GM21447 (cell line): ENCODE measurements around the gene TPI1.
"Not testable (repeated sequence)": the region's sequence is repeated elsewhere in the genome, so short reads cannot be mapped to it uniquely, and the experiment has no call there.

ENCODE experiments used
- ATAC-seq: cut with Tn5 transposase; IDR thresholded peaks from one replicate; pipeline ENCODE4 v1.9.1; 2021; ENCODE audit not compliant: unreplicated experiment

The TPI1 gene

DNA sequence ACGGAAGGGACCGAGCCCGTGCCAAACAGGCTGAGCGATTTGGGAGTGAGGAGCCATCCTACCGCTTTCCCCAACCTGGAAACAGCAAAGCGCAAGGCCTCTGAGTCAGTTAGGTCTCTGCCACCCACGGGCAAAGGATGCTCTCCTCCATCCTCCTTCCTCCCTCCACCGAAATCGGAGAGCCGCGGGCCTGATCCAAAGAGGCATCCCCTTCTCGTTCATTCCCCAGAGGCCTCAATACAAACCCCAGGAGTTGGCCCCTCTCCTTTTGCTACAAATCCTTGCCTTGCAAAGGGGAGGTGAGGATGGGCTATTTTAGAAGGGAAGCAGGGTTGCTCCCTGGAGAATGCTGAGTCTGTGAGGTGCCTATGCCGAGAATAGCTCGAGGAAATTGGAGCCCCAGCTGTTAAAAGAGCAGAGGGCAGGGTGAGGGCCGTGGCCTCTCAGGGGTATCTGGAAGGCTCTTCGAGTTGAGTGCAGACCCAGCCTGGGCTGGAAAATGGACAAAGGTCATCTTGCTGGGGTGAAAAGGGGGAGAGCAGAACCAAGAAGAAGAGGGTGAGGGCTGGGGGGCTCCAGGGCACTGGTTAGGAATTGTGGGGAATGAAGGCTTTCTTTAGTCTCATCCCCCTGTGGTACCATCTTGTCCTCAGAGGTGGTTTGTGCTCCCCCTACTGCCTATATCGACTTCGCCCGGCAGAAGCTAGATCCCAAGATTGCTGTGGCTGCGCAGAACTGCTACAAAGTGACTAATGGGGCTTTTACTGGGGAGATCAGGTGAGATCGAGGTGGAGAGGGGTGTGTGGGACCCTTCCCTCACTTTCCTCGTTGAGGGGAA, 1.1 kb downstream of the TPI1 start:
- no peak for ATAC-seq

DNA sequence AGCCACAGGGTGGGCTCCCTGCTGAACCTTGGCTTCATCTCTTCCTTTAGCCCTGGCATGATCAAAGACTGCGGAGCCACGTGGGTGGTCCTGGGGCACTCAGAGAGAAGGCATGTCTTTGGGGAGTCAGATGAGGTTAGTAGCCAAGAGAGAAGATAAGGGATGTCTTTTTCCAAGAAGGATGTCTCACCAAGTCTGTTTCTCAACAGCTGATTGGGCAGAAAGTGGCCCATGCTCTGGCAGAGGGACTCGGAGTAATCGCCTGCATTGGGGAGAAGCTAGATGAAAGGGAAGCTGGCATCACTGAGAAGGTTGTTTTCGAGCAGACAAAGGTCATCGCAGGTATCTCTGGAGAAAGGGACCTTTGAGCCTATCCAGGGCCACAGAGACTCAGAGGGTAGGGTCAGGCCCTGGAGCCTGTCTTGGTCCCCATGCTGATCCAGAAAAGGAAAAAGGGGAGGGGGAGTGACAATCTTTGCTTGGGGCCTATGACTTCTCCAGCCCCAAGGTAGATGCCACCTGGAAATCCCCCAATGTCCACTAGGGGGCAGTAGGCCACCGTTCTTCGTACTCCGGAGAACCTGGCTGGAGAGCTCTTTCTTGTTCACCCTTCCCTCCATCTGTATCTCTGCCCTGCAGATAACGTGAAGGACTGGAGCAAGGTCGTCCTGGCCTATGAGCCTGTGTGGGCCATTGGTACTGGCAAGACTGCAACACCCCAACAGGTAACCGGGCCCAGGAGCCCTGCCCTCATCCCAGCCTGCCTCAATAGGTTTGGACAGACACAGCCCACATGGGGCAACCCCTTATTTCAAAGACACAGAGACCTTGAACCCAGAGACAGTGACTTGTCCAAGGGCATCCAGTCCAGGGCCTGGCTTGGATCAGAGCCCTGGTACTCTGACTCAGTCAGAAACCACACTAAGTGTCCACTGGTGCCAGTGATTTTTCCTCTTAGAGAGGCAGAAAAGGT, 2.0 kb downstream of the TPI1 start:
- ATAC-seq, result no peak

DNA sequence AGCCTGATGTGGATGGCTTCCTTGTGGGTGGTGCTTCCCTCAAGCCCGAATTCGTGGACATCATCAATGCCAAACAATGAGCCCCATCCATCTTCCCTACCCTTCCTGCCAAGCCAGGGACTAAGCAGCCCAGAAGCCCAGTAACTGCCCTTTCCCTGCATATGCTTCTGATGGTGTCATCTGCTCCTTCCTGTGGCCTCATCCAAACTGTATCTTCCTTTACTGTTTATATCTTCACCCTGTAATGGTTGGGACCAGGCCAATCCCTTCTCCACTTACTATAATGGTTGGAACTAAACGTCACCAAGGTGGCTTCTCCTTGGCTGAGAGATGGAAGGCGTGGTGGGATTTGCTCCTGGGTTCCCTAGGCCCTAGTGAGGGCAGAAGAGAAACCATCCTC, 3.0 kb downstream of the TPI1 start:
- not testable (repeated sequence) for ATAC-seq

DNA sequence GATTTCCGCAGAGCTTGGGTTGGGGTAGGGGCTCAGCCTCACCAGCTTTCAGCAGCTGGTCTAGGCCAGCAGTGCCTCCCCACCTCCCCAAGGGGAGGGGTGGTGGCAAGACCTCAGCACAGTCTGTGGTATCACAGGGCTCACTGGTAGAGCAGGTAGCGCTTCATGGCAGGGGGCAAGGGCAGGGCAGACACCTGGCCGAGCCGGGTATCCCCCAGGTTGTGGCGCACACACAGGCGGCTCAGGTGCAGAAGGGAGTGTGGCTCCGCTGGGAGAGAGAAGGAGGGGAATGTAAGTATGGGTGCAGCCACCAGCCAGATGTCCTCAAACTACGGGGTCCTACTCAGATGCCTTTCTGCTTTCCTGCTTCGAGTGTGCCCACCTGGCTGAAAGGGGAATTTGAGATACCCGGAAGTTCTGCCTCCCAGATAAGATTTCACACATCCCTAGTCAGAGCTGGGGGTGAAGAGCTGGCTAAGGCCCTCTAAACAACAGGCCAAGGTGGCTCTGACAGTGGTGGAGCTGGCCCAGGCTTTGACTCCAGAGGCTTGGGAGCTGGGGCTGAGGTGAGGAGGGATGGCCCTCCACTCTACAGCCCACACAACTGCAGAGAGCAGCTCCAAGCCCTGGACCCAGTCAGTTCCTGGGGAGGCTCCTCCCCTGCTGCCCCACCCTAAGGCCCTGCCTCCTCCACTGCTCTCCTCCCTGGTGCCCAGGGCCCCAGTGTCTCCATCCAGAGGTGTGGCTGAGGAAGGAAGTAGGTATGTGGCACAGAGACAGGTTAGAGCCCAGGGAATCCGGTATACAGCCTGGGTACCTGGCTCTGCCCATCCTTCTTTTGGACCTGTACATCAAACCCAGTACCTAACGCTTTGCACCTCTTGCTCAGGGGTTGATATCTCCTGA, 4.0 kb downstream of the TPI1 start:
- ATAC-seq, result no peak

DNA sequence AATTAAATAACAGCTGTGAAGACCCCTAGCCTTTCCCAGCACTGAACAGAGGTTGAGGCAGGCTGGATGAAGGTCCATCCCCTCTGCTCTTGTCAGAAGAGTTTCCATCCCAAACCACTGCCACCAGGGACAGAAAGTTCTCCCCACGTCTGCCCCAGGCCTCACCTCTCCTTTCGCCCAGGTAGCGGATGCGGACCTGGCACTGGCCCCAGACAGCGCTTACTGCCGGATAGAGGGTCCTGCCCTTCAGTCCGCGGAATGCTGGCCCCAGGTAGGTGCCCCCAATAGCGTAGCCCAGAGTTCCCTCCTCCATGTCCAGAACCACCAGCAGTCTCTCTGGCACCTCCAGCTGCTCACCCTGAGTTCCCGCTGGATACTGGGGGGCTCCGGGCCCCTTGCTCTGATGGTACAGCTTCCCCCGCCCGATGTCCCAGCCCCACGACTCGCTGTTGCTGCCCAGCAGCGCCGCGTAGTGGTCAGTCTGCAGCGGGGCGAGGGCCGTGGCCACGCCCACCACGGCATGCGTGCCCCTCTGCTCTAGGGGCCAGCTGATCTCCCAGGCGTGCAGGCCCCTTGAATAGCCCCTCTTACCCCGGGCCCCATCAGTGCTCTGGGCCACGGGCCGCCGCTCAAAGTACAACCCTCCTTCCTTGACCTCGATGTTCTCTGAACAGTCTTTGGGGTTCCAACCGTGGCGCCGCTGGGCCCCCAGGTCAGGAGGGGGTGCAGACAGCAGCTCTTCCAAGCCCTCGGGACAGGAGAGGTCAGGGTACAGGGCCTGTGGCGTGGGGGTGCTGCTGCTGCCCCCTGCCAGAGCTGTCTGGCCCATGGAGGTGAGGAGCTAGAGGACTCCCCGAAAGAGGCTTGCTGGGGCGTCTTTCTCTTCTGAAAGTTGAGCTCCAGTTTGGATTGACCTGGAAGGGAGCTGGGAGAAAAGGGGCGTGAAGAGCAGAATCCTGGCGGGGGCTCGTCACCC, 5.0 kb downstream of the TPI1 start:
- peak; percentile 27 for ATAC-seq

DNA sequence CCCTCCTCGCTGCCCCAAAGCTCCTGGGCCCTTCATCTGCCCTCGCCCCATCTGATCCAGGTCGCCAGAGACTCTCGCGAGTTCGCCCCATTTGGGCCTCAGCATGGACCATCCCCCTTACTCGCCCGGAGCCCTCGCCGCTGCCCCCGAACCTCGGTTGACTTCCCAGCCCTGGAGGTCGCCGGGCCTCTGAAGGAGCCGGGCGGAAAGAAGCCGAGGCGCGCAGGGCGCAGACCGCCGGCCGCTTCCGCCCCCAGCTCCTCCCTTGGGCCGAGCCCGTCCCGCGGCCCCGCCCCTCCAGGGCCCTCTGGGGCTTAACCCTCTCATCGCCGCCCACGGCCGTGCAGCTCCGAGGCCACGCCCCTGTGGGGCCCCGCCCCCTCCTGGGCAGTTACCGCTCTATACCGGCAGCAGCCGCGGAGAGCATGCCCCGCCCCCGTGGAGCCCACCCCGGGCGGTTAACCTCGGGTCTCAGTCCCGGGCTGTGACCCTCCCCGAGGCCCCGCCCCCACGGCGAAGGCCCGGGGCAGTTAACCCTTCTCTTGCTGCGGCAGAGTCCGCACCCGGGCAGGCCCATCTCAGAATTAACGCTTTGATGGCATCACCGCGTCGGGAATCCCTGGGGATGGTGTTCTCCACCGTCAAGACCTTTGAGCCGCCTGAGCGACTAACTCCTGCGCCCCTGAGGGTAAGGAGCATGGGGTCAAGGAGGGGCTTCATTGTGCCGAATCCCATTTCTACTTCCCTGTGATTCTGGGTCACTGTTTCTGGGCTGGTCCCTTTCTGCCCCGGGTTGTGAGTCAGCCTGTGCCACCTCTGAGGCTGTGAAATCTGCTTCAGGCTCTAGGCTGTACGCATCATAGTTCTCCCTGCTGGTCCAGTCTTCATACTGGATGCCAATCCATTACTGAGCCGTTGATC, 6.0 kb downstream of the TPI1 start, which contains the start of gene SPSB2:
SPSB2 (minus strand) TSS at position 210 of the 921 bp plus-strand sequence. CDS start 402 bp downstream, outside the sequence.
- peak; percentile 50 for ATAC-seq

DNA sequence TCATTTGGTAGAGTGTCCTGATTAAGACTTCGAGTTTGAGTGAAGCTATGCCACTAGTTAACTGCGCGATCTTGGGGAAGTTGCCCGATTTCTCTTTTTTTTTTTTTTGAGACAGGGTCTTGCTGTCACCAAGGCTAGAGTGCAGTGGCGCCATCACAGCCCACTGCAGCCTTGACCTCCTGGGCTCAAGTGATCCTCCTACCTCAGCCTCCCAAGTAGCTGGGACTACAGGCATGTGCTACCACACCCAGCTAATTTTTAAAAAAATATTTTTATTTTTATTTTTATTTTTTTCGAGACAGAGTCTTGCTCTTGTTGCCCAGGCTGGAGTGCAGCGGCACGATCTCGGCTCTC, 6.7 kb downstream of the TPI1 start:
- not testable (repeated sequence) for ATAC-seq

DNA sequence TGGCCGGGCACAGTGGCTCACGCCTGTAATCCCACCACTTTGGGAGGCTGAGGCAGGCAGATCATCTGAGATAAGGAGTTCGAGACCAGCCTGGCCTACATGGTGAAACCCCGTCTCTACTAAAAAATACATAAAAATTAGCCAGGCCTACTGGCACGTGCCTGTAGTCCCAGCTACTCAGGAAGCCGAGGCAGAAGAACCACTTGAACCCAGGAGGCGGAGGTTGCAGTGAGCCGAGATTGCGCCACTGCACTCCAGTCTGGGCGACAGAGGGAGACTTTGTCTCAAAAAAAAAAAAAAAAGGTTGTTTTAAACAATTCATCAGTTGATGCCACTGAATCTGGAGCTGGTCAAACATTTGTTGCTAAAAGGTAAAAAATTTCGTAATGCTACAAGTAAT, 12.5 kb downstream of the TPI1 start:
- ATAC-seq, result not testable (repeated sequence)

DNA sequence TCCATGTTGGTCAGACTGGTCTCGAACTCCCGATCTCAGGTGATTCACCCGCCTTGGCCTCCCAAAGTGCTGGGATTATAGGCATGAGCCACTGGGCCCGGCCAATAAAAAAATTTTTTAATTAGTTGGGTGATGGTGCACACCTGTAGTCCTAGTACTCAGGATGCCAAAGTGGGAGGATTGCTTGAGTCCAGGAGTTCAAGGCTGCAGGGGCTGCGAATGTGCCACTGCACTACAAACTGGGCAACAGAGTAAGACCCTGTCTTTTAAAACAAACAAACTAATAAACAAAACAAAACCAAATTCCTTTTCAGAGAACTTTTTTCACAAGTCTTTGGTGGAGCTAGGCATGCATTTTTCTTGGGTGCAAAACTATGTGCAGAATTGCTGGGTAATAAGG, 15.9 kb downstream of the TPI1 start:
- no peak for ATAC-seq

DNA sequence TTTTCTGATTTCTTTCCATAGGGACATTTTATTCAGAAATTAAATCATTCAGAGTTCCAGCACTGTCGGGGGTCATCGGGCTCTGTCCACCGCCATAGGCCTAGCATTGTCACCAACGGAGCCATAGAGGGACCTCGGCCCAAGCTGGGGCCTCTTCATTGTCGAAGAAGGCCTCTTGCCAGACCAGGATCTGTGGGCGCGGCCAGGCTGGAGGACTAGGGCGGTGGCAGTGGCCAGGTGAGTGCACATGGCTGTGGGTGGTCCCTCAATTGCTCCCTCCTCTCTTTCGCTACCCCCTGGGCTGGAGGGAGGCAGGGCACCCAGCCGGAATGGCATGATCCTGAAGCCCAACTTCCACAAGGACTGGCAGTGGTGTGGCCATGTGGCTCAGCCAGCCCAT, 16.4 kb downstream of the TPI1 start:
- ATAC-seq, result no peak

DNA sequence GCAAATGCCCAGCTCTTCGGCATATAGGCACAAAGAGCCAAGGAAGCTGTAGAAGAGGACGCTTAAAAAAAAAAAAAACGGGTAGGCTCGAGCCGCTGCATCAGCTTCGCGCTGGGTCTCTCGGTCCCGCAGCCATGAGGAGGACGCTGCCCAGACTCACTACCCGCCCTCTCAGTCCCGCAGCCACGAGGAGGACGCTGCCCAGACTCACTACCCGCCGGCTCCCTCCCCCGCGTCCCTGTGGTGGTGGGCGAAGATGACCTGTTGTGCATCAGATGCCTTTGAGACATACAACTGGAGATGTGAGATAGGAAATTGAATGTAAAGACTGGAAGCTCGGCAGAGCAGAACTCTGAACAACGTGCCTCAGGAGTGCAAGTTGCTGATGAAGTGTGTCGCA, 17.2 kb downstream of the TPI1 start:
- no peak for ATAC-seq

DNA sequence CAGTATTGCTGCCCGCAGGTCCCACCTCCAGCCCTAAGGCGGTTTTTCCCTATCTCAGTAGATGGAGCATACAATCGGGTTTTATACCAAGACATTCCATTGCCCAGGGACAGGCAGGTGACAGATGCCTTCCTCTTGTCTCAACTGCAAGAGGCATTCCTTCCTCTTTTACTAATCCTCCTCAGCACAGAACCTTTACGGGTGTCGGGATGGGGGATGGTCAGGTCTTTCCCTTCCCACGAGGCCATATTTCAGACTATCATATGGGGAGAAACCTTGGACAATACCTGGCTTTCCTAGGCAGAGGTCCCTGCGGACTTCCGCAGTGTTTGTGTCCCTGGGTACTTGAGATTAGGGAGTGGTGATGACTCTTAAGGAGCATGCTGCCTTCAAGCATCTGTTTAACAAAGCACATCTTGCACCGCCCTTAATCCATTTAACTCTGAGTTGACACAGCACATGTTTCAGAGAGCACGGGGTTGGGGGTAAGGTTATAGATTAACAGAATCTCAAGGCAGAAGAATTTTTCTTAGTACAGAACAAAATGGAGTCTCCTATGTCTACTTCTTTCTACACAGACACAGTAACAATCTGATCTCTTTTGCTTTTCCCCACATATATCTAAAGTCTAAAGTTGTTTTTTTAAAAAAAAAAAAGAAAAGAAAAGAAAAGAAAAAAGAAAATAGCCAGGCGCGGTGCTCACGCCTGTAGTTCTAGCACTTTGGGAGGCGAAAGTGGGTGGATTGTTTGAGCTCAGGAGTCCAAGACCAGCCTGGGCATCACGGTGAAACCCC, 19.1 kb downstream of the TPI1 start:
- not testable (repeated sequence) for ATAC-seq

DNA sequence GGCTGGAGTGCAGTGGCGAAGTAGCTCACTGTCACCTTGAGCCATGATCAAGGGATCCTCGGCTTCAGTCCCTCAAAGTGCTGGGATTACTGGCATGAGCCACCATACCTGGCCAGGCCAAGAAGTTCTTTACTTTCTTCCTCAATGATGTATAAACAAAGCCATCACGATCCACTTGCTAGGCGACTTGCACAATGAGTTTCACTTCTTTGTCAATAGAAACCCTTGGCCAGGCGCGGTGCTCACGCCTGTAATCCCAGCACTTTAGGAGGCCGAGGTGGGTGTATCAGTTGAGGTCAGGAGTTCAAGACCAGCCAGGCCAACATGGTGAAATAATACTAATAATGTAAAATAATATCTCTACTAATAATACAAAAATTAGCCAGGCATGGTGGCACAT, 20.1 kb downstream of the TPI1 start:
- ATAC-seq, result no peak

DNA sequence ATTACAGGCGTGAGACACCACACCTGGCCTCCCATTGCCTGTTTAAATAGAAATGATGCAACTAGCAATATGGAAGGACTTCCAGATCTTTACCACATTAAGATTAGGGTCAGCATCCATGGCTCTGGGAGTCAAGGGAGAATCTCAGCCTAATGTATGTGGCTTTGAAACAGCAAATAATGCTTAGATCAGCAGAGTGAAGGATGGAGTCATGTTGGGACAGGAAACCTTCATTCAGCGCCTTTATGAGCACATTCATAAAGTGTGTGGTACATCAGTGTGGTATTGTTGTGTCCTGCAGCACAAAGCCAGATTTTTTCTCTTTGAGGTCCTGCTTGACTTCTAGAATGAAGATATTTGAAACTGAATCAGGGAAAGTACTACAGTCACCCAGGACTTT, 21.0 kb downstream of the TPI1 start:
- no peak for ATAC-seq

DNA sequence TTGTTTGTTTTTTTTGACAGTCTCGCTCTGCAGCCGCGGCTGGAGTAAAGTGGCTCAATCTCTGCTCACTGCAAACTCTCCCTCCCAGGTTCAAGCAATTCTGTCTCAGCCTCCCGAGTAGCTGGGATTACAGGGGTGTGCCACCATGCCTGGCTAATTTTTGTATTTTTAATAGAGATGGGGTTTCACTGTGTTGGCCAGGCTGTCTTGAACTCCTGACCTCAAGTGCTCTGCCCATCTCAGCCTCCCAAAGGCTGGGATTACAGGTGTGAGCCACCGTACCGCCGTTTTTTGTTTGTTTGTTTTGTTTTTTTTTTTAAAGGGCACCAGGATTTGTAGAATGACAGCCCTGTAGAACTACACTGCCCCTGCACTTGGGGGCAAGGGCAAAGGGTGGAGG, 21.5 kb downstream of the TPI1 start:
- not testable (repeated sequence) for ATAC-seq

DNA sequence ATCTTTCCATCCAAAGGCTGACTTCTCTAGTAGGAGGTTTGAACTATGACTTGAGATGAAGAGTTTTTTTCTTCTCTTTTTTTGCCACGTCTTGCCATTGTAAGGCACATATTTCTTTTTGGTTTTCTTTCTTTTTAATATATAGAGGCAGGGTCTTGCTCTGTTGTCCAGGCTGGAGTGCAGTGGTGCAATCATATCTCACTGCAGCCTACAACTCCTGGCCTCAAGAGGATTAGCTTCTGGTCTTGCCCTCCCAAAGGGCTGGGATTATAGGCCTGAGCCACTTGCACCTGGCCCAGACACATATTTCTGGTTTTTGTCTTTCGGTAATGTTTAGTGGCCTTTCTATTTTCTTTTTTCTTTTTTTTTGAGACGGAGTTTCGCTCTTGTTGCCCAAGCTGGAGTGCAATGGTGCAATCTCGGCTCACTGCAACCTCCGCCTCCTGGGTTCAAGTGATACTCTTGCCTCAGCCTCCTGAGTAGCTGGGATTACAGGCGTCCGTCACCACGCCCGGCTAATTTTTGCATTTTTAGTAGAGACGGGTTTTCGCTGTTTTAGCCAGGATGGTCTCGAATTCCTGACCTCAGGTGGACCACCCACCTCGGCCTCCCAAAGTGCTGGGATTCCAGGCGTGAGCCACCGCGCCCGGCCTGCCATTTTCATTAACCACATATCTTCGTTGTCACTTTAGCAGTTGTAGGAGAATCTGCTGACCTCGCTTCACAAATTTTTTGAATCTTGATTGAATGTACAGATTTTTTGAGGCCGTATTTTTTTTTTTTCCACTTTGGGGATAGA, 22.6 kb downstream of the TPI1 start:
- not testable (repeated sequence) for ATAC-seq
